Measurements from ENCODE around the gene PLEK2.

DNA sequence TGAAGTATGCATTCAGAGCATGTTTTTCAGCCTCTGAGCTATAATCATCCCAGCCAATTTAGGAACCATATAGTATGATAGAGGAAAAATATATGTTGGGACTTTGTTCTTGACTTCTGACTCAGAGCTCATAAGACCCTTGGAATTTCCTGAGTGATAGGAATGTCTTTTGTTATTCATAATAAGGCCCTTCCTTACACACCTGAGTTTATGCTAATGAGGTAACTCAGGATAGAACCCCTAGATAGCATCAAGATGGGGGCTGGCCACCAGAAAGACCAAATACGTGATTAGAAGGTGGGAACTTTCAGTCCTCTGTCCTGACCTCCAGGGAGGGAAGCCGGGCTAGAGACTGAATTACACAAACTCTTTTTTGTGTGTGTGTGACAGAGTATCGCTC, 32.4 kb upstream of the PLEK2 start:
- no peak for TF ChIP-seq CTCF (IDR thresholded peaks at IDR 0.05)
- no peak for TF ChIP-seq EP300 (IDR thresholded peaks at IDR 0.05)

Data from suprapubic skin (tissue), 3 donors.